Measurements from ENCODE around the gene IKBKE.

GRCh38 chr1:206445911-206446356, 24.3 kb upstream of the IKBKE start:
- TF ChIP-seq, protein P1, sequence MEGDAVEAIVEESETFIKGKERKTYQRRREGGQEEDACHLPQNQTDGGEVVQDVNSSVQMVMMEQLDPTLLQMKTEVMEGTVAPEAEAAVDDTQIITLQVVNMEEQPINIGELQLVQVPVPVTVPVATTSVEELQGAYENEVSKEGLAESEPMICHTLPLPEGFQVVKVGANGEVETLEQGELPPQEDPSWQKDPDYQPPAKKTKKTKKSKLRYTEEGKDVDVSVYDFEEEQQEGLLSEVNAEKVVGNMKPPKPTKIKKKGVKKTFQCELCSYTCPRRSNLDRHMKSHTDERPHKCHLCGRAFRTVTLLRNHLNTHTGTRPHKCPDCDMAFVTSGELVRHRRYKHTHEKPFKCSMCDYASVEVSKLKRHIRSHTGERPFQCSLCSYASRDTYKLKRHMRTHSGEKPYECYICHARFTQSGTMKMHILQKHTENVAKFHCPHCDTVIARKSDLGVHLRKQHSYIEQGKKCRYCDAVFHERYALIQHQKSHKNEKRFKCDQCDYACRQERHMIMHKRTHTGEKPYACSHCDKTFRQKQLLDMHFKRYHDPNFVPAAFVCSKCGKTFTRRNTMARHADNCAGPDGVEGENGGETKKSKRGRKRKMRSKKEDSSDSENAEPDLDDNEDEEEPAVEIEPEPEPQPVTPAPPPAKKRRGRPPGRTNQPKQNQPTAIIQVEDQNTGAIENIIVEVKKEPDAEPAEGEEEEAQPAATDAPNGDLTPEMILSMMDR (IDR thresholded peaks at IDR 0.05; ENCODE audit: low read length), result no peak
- no peak for TF ChIP-seq EZH2 (IDR thresholded peaks at IDR 0.05; ENCODE audit: borderline replicate concordance, low read length)
